ENCODE data around the gene NCAM2. TPM values are rescaled to one million over a fixed set of nuclear protein-coding genes. Genes with fewer than 3 reads are reported as not detected.

The NCAM2 gene
- total and polyA plus RNA-seq, 2 of the 8 experiments (the other 6 are each of a cell fraction or from before 2014, with no cell fraction given) = 0.14 to 1.1 TPM

- H3K23ac ChIP-seq (ENCODE audit: insufficient read length) = no peak overlapping the region
- H3K14ac ChIP-seq (ENCODE audit: insufficient read length) = no peak overlapping the region
- H3K79me1 ChIP-seq (ENCODE audit: low read depth, low read length) = no peaks in the 10 kb centered on the region
- H4K8ac ChIP-seq (ENCODE audit: extremely low read depth, insufficient read depth, low read length) = no peak overlapping the region
- no peak overlapping the region for H2BK12ac ChIP-seq (ENCODE audit: low read depth, low read length)
- H2AFZ ChIP-seq (ENCODE audit: low read length) = no peak overlapping the region
- ChIA-PET POLR2A (ENCODE audit: partially characterized antibody) (no interaction called here), CTCF (ENCODE audit: partially characterized antibody) (interaction anchor here (1.4 kb wide), 1 partner anchor 210 kb away, joined by 5 read pairs; no protein-coding TSS in a partner anchor)
- WGBS, 2 experiments (ENCODE audit: extremely low coverage in 1 of 2, insufficient coverage in 1 of 2, insufficient read length in 1 of 2, insufficient replicate concordance in 2 of 2, low coverage in 1 of 2, low lambda C conversion rate in 2 of 2, missing lambda C conversion rate in 1 of 2) = 100% methylated on average over 1 of the region's 1 CpG; no CpG with 5 or more reads in 1 of the 2 experiments
- no peak for DNase-seq (ENCODE audit: low read depth in 1 of 2, low spot score in 2 of 2)
- H4K91ac ChIP-seq (replicated peaks; ENCODE audit: insufficient read length, low read length) = no peak overlapping the region
- H4K5ac ChIP-seq (ENCODE audit: insufficient read length, low read depth, low read length) = no peak overlapping the region
- FAIRE-seq = no peak
- no peak overlapping the region for H3K4me3 ChIP-seq (ENCODE audit: extremely low read depth in 1 of 4, insufficient read depth in 2 of 4, low read depth in 3 of 4, low read length in 4 of 4)
- H2BK15ac ChIP-seq (ENCODE audit: low read length) = no peak overlapping the region
- H3K4me2 ChIP-seq (ENCODE audit: insufficient read depth in 1 of 2, low read depth in 2 of 2, low read length in 2 of 2) = no peak overlapping the region
- H3K23me2 ChIP-seq (ENCODE audit: low read depth, low read length) = no peaks in the 10 kb centered on the region
- H3K36me3 ChIP-seq (ENCODE audit: control insufficient read depth in 2 of 4, insufficient read depth in 4 of 4, low read length in 3 of 4) = no peaks in the 10 kb centered on the region
- H4K20me1 ChIP-seq (replicated peaks in 1 of 2; ENCODE audit: control insufficient read depth in 1 of 2, insufficient read depth in 2 of 2, low read length in 2 of 2) = no peaks in the 10 kb centered on the region
- no peaks in the 10 kb centered on the region for H3K4me1 ChIP-seq (replicated peaks in 1 of 4; ENCODE audit: control insufficient read depth in 3 of 4, insufficient read depth in 4 of 4, low read length in 3 of 4)
- H3K27me3 ChIP-seq (replicated peaks in 1 of 4; ENCODE audit: control insufficient read depth in 3 of 4, extremely low read depth in 1 of 4, insufficient read depth in 3 of 4, low read length in 3 of 4) = no peaks in the 10 kb centered on the region
- no peaks in the 10 kb centered on the region for H3K9me3 ChIP-seq (ENCODE audit: insufficient read depth in 2 of 2, low read depth in 1 of 2, low read length in 1 of 2)
- H3K79me2 ChIP-seq (ENCODE audit: control insufficient read depth in 1 of 2, insufficient read depth in 2 of 2, low read length in 2 of 2) = no peaks in the 10 kb centered on the region
- no peak overlapping the region for H2BK5ac ChIP-seq (ENCODE audit: low read depth, low read length)
- no peak overlapping the region for H2BK20ac ChIP-seq (ENCODE audit: low read length)
- no peak overlapping the region for H3K56ac ChIP-seq (replicated peaks; ENCODE audit: insufficient read length, low read depth, low read length)
- H3K9ac ChIP-seq (replicated peaks in 1 of 4; ENCODE audit: extremely low read depth in 1 of 4, low read depth in 3 of 4, low read length in 3 of 4) = no peak overlapping the region
- H3K4ac ChIP-seq (replicated peaks; ENCODE audit: insufficient read length, low read depth, low read length) = no peak overlapping the region
- H2BK120ac ChIP-seq (replicated peaks; ENCODE audit: low read depth, low read length) = no peak overlapping the region
- no peak overlapping the region for H2AK5ac ChIP-seq (ENCODE audit: low read depth, low read length)
- H3K27ac ChIP-seq (ENCODE audit: low read depth, low read length) = no peak overlapping the region
- no peak overlapping the region for H3K18ac ChIP-seq (ENCODE audit: extremely low read depth, low read length)
- TF ChIP-seq POU5F1 (IDR thresholded peaks at IDR 0.05; ENCODE audit: low read depth, low read length) = no peak
- TF ChIP-seq, protein P1, sequence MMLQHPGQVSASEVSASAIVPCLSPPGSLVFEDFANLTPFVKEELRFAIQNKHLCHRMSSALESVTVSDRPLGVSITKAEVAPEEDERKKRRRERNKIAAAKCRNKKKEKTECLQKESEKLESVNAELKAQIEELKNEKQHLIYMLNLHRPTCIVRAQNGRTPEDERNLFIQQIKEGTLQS (IDR thresholded peaks at IDR 0.05; ENCODE audit: insufficient read depth, low read depth, low read length) = no peak
- no peak for TF ChIP-seq SAP30 (IDR thresholded peaks at IDR 0.05; ENCODE audit: insufficient read depth, insufficient replicate concordance, low read length)
- no peak for TF ChIP-seq CHD1 (IDR thresholded peaks at IDR 0.05; ENCODE audit: low read depth, low read length)
- TF ChIP-seq EZH2 (IDR thresholded peaks at IDR 0.05; ENCODE audit: low read depth, low read length, severe bottlenecking) = no peak
- no peak for TF ChIP-seq TBP (IDR thresholded peaks at IDR 0.05; ENCODE audit: low read depth, low read length)
- no peak for TF ChIP-seq KDM4A (IDR thresholded peaks at IDR 0.05; ENCODE audit: low read depth, low read length, severe bottlenecking)
- TF ChIP-seq TAF1 (IDR thresholded peaks at IDR 0.05; ENCODE audit: low read depth, low read length) = no peak
- no peak for TF ChIP-seq CBX8 (IDR thresholded peaks at IDR 0.05; ENCODE audit: borderline replicate concordance, low read depth, low read length)
- no peak for TF ChIP-seq CEBPB (IDR thresholded peaks at IDR 0.05; ENCODE audit: low read depth, low read length)
- TF ChIP-seq NANOG (IDR thresholded peaks at IDR 0.05; ENCODE audit: insufficient read depth, low read depth, low read length, poor library complexity, severe bottlenecking) = no peak
- TF ChIP-seq SP1 (IDR thresholded peaks at IDR 0.05; ENCODE audit: low read depth, low read length) = no peak
- TF ChIP-seq HDAC6 (IDR thresholded peaks at IDR 0.05; ENCODE audit: low read depth, low read length) = no peak
These were observed 215.1 kb downstream of the NCAM2 start for GRCh38 chr21:21213297-21213696.
